Measurements from ENCODE around the gene CHST8.

The CHST8 gene

DNA sequence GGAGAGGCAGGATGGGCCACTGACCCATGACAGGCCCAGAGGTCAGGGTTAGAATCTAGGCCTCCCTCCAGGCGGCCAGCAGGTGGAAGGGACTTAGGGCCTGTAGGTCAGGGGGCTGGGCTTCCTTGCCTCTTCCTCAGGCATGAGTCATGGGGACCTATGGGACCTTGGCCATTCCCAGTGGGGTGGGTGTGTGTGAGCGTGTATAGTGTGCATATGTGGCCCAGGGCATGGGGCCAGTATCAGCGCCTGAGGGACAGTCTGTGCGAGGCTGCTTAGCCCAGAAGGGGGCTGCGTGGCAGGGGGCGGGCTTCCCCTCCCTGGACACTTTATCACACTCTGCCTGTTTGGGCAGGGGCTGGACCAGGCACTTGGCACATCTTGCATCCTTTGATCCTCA lies 188.2 kb downstream of the CHST8 start:
- Histone ChIP-seq H3K4me1 (peaks cover 24% of the 10 kb centered on the region), H3K9me3 (no peaks in the 10 kb centered on the region), H3K27me3 (no peaks in the 10 kb centered on the region), H3K4me3 (ENCODE audit: low read depth, low read length) (no peak overlapping the region), H3K36me3 (peaks cover 51% of the 10 kb centered on the region)
- DNase-seq = no peak
- TF ChIP-seq, protein P1, sequence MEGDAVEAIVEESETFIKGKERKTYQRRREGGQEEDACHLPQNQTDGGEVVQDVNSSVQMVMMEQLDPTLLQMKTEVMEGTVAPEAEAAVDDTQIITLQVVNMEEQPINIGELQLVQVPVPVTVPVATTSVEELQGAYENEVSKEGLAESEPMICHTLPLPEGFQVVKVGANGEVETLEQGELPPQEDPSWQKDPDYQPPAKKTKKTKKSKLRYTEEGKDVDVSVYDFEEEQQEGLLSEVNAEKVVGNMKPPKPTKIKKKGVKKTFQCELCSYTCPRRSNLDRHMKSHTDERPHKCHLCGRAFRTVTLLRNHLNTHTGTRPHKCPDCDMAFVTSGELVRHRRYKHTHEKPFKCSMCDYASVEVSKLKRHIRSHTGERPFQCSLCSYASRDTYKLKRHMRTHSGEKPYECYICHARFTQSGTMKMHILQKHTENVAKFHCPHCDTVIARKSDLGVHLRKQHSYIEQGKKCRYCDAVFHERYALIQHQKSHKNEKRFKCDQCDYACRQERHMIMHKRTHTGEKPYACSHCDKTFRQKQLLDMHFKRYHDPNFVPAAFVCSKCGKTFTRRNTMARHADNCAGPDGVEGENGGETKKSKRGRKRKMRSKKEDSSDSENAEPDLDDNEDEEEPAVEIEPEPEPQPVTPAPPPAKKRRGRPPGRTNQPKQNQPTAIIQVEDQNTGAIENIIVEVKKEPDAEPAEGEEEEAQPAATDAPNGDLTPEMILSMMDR (IDR thresholded peaks at IDR 0.05; ENCODE audit: low read depth, low read length) = no peak

- no peak for DNase-seq
- Histone ChIP-seq H3K9me3 (no peaks in the 10 kb centered on the region), H3K4me3 (ENCODE audit: low read depth, low read length) (no peak overlapping the region), H3K4me1 (peaks cover 24% of the 10 kb centered on the region), H3K27me3 (no peaks in the 10 kb centered on the region), H3K36me3 (peaks cover 43% of the 10 kb centered on the region)
- TF ChIP-seq, protein P1 (IDR thresholded peaks at IDR 0.05; ENCODE audit: low read depth, low read length) = no peak
Observed at GRCh38 chr19:33810821-33811220, 189.1 kb downstream of the CHST8 start.

DNA sequence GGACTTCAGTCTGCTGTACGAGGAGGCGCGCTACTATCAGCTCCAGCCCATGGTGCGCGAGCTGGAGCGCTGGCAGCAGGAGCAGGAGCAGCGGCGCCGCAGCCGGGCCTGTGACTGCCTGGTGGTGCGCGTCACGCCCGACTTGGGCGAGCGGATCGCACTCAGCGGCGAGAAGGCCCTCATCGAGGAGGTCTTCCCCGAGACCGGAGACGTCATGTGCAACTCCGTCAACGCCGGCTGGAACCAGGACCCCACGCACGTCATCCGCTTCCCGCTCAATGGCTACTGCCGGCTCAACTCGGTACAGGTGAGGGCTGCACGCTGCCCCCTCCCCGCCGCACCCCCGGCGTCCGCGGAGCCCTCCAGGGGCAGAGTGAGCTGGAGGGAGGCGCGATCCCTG lies 189.5 kb downstream of the CHST8 start:
- no peaks in the 10 kb centered on the region for H3K9me3 ChIP-seq
- no peaks in the 10 kb centered on the region for H3K27me3 ChIP-seq
- peaks cover 40% of the 10 kb centered on the region for H3K36me3 ChIP-seq
- peaks cover 24% of the 10 kb centered on the region for H3K4me1 ChIP-seq
- DNase-seq = no peak
- TF ChIP-seq, protein P1 (IDR thresholded peaks at IDR 0.05; ENCODE audit: low read depth, low read length) = no peak
- no peak overlapping the region for H3K4me3 ChIP-seq (ENCODE audit: low read depth, low read length)

DNA sequence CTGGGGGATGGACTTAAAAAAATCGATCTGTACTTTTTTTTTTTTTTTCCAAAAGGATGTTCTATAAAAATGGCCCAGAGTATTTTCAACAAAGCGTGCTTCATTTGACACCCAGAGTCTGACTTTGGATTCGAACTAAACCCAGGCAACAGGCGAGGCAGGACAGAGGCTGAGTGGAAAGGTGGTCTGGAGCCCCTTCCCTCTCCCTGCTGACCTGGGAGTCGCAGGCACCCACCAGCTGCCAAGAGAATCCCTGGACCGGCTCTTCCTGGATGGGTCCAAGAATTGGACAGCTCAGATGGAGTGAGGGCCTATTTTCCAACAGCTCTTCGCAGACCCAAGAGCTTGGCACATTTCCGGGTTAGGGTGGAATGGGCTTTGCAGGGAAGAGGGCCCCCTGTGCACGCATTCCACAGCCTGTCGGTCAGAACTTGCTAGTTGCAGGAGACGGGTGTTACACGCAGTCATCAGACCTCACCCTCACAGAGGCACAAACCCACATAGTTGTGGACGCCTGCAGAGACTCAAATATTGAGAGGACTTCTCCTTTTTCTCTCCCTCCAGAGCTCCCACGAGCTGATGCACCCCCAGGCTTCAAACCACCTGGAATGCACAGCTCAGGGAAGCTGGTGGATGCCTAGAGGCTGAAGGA lies 190.1 kb downstream of the CHST8 start:
- Histone ChIP-seq H3K4me3 (ENCODE audit: low read depth, low read length) (no peak overlapping the region), H3K36me3 (peaks cover 35% of the 10 kb centered on the region), H3K27me3 (no peaks in the 10 kb centered on the region), H3K9me3 (no peaks in the 10 kb centered on the region), H3K4me1 (peaks cover 24% of the 10 kb centered on the region)
- TF ChIP-seq, protein P1 (IDR thresholded peaks at IDR 0.05; ENCODE audit: low read depth, low read length) = no peak
- DNase-seq = no peak

- Histone ChIP-seq H3K27me3 (no peaks in the 10 kb centered on the region), H3K4me3 (ENCODE audit: low read depth, low read length) (no peak overlapping the region), H3K9me3 (no peaks in the 10 kb centered on the region), H3K36me3 (peaks cover 27% of the 10 kb centered on the region), H3K4me1 (peaks cover 24% of the 10 kb centered on the region)
- peak; percentile 66 for DNase-seq
- TF ChIP-seq, protein P1 (IDR thresholded peaks at IDR 0.05; ENCODE audit: low read depth, low read length) = 0 out of 2 replicates have a peak, but pooled peaks have one; percentile 5
Observed at GRCh38 chr19:33812388-33813330, 190.9 kb downstream of the CHST8 start.
